Measurements from ENCODE around the gene MAGI2. TPM values are rescaled to one million over a fixed set of nuclear protein-coding genes. Genes with fewer than 3 reads are reported as not detected.

MAGI2 gene
- total RNA-seq, 2 donors from 2014 or later = 3.9 to 10.5 TPM

- intact Hi-C loops (cut with DNase I) = no loop called here
- no peaks in the 10 kb centered on the region for H3K4me1 ChIP-seq
These were observed 1283.5 kb downstream of the MAGI2 start for GRCh38 chr7:78169992-78170391.

GRCh38 chr7:78168865-78169264, 1284.6 kb downstream of the MAGI2 start:
- Histone ChIP-seq H3K4me1 (no peaks in the 10 kb centered on the region), H3K9me3 (no peaks in the 10 kb centered on the region), H3K27ac (no peak overlapping the region), H3K36me3 (replicated peaks in 1 of 2; ENCODE audit: insufficient read depth in 1 of 2, low read depth in 2 of 2) (no peaks in the 10 kb centered on the region), H3K4me3 (no peak overlapping the region), H3K27me3 (no peaks in the 10 kb centered on the region)
- TF ChIP-seq, protein P1, sequence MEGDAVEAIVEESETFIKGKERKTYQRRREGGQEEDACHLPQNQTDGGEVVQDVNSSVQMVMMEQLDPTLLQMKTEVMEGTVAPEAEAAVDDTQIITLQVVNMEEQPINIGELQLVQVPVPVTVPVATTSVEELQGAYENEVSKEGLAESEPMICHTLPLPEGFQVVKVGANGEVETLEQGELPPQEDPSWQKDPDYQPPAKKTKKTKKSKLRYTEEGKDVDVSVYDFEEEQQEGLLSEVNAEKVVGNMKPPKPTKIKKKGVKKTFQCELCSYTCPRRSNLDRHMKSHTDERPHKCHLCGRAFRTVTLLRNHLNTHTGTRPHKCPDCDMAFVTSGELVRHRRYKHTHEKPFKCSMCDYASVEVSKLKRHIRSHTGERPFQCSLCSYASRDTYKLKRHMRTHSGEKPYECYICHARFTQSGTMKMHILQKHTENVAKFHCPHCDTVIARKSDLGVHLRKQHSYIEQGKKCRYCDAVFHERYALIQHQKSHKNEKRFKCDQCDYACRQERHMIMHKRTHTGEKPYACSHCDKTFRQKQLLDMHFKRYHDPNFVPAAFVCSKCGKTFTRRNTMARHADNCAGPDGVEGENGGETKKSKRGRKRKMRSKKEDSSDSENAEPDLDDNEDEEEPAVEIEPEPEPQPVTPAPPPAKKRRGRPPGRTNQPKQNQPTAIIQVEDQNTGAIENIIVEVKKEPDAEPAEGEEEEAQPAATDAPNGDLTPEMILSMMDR (IDR thresholded peaks at IDR 0.05) = no peak
- intact Hi-C loops (cut with DNase I) = no loop called here
- DNase-seq = no peak
- ATAC-seq = no peak
- 68 to 72% methylated on average over 2 of the region's 2 CpGs for WGBS, 2 donors

More at GRCh38 chr7:78169992-78170391, 1283.5 kb downstream of the MAGI2 start:
- H3K9me3 ChIP-seq = no peaks in the 10 kb centered on the region
- no peak overlapping the region for H3K4me3 ChIP-seq
- no peak overlapping the region for H3K27ac ChIP-seq
- TF ChIP-seq, protein P1 (IDR thresholded peaks at IDR 0.05) = no peak
- TF ChIP-seq POLR2A (IDR thresholded peaks at IDR 0.05) = no peak
- no peak for ATAC-seq
- no peaks in the 10 kb centered on the region for H3K27me3 ChIP-seq
- DNase-seq = no peak
- WGBS, 2 donors = 93 to 94% methylated on average over 2 of the region's 2 CpGs
- H3K36me3 ChIP-seq (replicated peaks in 1 of 2; ENCODE audit: insufficient read depth in 1 of 2, low read depth in 2 of 2) = no peaks in the 10 kb centered on the region

DNA sequence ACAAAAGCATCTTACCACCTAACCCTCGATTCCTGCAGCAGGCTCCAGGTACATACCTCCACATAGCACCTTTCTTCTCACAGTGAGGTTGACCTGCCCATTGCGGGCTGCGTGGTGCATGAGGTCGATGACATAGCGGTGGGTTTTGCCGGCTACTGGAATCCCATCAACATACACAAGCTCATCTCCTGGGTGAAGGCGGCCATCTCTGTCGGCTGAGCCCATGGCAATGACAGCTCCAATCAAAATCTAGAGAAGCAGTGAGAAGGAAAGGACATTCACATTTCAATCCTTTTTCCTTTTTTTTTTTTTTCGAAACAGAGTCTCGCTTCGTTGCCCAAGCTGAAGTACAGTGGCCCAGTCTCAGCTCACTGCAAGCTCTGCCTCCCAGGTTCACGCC, 1285.6 kb downstream of the MAGI2 start:
- intact Hi-C loops (cut with DNase I) = no loop called here
- Histone ChIP-seq H3K4me3 (no peak overlapping the region), H3K4me1 (no peaks in the 10 kb centered on the region), H3K27me3 (no peaks in the 10 kb centered on the region), H3K9me3 (no peaks in the 10 kb centered on the region), H3K27ac (no peak overlapping the region), H3K36me3 (replicated peaks in 1 of 2; ENCODE audit: insufficient read depth in 1 of 2, low read depth in 2 of 2) (no peaks in the 10 kb centered on the region)
- ATAC-seq (no peak), DNase-seq (no peak)
- WGBS, 2 donors = 91% methylated on average over 12 of the region's 12 CpGs
- TF ChIP-seq, protein P1 (IDR thresholded peaks at IDR 0.05) = no peak
- no peak for TF ChIP-seq POLR2A (IDR thresholded peaks at IDR 0.05)

DNA sequence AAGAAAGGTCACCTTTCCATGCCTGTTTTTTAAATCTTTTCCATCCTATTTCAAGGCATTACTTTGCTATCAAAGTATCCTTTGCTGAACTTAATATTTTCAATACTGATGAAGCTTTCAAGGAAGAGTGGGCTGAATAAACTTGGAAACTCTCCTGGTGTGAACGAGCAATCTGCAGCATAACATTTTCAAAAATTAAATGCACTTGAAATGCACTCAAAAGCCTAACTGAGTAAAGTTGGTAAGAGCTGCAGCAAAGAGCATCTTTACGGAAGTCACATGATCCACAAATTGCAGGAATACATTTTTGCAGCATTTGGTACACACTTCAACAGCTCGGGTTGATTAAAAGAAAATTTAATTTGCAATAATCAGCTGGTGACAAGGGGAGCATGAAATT, 1287.6 kb downstream of the MAGI2 start:
- intact Hi-C loops (cut with DNase I) = no loop called here
- 68 to 74% methylated on average over 3 of the region's 3 CpGs for WGBS, 2 donors

DNA sequence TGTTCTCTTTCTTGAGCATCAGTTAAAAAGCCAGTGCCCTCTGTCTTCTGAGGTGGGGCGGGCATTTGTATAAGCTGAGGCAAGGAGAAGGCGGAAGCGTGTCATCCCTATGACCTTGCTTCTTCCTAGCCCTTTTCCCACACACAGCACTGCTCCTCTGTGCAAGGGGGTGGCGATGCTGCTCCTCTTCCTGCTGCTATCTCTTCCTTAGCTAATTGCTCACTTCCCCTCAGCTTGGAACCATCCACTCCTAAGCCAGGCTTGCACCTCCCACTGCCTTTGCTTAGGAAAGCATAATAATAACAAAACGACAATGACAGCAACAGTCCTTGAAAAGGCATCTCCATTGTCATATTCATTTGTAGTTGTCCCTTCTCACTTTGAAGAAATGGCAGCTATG, 1288.0 kb downstream of the MAGI2 start:
- intact Hi-C loops (cut with DNase I) = no loop called here
- no peaks in the 10 kb centered on the region for H3K27me3 ChIP-seq
- no peaks in the 10 kb centered on the region for H3K9me3 ChIP-seq
- H3K36me3 ChIP-seq (replicated peaks in 1 of 2; ENCODE audit: insufficient read depth in 1 of 2, low read depth in 2 of 2) = no peaks in the 10 kb centered on the region
- WGBS, 2 donors = 73 to 81% methylated on average over 5 of the region's 5 CpGs
- no peak for ATAC-seq
- TF ChIP-seq, protein P1 (IDR thresholded peaks at IDR 0.05) = no peak
- no peak for TF ChIP-seq POLR2A (IDR thresholded peaks at IDR 0.05)
- no peak for DNase-seq
- no peak overlapping the region for H3K4me3 ChIP-seq
- no peak overlapping the region for H3K27ac ChIP-seq
- no peaks in the 10 kb centered on the region for H3K4me1 ChIP-seq

More for the DNA sequence above, 1287.6 kb downstream of the MAGI2 start:
- DNase-seq (no peak), ATAC-seq (no peak)
- no peaks in the 10 kb centered on the region for H3K4me1 ChIP-seq
- no peaks in the 10 kb centered on the region for H3K36me3 ChIP-seq (replicated peaks in 1 of 2; ENCODE audit: insufficient read depth in 1 of 2, low read depth in 2 of 2)
- TF ChIP-seq, protein P1 (IDR thresholded peaks at IDR 0.05) = no peak
- no peak for TF ChIP-seq POLR2A (IDR thresholded peaks at IDR 0.05)
- H3K27ac ChIP-seq = no peak overlapping the region
- no peaks in the 10 kb centered on the region for H3K27me3 ChIP-seq
- H3K9me3 ChIP-seq = no peaks in the 10 kb centered on the region
- no peak overlapping the region for H3K4me3 ChIP-seq

All from body of pancreas (tissue), 4 donors.